ENCODE measurements around the gene ATAT1.

GRCh38 chr6:30601436-30601814 lies 25.2 kb upstream of the ATAT1 start:
- TF ChIP-seq CTCF (optimal IDR thresholded peaks at IDR 0.05 in 1 of 3, IDR thresholded peaks at IDR 0.05 in 1 of 3, conservative IDR thresholded peaks at IDR 0.05 in 1 of 3; ENCODE audit: extremely low read depth in 1 of 3, insufficient read depth in 2 of 3, low read length in 3 of 3) (no peak), EZH2 (IDR thresholded peaks at IDR 0.05; ENCODE audit: low read length) (no peak)
